HG03520 (cell line): ENCODE results near the gene GSAP.
A peak's percentile ranks its signal among the peaks of the same experiment; 100 is the strongest.
"Not testable (repeated sequence)": the region's sequence is repeated elsewhere in the genome, so short reads cannot be mapped to it uniquely, and the experiment has no call there.

Source experiments
- ATAC-seq: cut with Tn5 transposase; IDR thresholded peaks from one replicate; pipeline ENCODE4 v1.9.1; 2021; ENCODE audit warnings: mild to moderate bottlenecking, moderate library complexity; ENCODE audit not compliant: unreplicated experiment

The GSAP gene, protein sequence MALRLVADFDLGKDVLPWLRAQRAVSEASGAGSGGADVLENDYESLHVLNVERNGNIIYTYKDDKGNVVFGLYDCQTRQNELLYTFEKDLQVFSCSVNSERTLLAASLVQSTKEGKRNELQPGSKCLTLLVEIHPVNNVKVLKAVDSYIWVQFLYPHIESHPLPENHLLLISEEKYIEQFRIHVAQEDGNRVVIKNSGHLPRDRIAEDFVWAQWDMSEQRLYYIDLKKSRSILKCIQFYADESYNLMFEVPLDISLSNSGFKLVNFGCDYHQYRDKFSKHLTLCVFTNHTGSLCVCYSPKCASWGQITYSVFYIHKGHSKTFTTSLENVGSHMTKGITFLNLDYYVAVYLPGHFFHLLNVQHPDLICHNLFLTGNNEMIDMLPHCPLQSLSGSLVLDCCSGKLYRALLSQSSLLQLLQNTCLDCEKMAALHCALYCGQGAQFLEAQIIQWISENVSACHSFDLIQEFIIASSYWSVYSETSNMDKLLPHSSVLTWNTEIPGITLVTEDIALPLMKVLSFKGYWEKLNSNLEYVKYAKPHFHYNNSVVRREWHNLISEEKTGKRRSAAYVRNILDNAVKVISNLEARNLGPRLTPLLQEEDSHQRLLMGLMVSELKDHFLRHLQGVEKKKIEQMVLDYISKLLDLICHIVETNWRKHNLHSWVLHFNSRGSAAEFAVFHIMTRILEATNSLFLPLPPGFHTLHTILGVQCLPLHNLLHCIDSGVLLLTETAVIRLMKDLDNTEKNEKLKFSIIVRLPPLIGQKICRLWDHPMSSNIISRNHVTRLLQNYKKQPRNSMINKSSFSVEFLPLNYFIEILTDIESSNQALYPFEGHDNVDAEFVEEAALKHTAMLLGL

DNA sequence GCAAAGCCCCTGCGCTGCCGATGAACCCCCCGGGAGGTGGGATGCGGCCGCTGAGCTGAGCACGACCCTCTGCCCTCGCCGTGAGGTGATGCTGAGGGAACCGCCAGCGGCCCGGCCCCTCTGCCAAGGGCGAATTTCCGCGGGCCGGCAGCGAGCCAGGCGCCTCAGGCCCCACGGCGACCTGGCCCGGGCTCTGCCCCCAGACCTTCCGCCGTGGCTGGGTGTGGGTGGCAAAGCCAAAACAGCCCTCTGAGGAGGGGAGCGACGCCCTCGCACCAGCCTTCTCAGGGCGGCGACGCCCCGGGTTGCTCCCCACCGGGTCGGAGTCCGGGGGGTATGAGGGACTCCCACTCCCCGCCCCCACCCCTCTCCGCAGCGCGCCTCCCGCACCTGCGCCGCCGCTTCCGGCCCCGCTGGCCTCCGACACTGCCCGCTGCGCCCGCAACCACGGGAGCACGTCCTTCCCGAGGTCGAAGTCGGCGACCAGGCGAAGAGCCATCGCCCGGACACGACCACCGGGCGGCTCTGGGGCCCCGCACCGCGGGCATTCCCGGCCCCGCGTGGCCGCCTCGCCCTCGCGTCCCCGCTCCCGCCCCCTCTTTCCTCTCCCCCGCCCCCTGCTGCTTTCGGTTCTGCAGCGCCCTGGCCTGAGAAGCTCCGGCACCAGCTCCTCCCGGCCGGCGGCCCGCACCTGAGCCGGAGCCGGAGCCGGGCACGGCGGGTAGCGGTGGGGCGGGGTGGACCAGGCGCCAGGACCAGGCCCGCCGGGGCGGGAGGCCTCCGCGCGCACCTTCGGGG lies at the start of gene GSAP:
Gene GSAP (minus strand): TSS at position 527 of the 798 bp plus-strand sequence. CDS start 28 bp downstream, at position 499.
- peak; percentile 46 for ATAC-seq

DNA sequence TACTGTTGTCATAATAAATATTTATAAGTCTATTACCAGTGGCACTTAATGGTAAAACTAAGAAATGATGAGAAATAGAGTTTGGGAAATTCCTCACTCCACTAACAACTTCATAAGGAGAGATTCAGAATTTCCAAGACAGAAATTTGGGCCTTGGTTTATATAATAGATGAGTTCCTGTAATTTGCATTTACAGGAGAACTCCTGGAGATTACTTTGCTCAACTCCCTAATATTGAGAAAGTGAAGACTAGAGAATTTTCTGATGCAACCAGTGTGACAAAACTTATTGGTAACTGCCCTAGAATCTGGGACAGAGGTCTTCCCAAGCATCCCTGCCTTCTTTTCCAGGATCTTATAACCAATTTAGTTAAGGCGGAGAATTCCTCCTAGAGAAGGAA lies 49.1 kb upstream of the GSAP start:
- no peak for ATAC-seq

DNA sequence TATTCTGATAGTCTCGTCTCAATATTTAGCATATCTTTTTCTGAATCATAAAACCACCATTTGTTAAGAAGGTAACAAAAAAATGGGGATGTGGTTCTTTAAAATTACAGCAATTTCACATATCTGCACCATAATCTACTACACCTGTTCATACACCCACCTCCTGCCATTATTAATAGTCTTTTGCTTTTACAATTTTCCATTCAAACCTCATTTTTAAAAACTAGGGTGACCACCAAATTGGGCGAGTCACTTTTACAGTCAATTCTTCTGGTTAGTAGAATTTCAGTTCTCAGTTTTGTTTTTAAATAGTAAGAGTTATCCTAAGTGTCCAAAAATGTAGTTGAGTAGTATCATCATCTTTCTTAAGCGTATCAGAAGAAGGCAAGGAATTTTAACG lies 48.4 kb upstream of the GSAP start:
- peak; percentile 43 for ATAC-seq

GRCh38 chr7:77463632-77464031 lies 47.5 kb upstream of the GSAP start:
- peak; percentile 58 for ATAC-seq

DNA sequence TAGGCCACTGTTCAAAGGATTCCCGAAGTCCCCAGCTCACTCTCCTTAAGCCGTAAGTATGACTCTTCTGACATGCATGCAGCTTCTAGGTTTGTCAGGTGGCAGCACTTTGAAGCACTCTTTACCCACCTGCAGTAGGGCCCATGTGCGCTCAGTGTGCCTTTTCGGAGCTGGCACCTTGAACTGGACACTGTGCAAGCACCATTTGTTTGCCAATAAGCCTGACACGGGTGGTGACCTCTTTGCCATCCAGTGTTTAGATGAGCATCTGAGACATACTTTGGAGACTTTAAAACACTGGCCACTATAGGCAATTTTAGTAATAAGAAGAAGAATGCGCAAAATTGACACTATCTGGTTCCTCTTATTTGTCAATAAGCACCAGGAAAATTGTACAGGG lies 45.7 kb upstream of the GSAP start:
- ATAC-seq, result no peak

DNA sequence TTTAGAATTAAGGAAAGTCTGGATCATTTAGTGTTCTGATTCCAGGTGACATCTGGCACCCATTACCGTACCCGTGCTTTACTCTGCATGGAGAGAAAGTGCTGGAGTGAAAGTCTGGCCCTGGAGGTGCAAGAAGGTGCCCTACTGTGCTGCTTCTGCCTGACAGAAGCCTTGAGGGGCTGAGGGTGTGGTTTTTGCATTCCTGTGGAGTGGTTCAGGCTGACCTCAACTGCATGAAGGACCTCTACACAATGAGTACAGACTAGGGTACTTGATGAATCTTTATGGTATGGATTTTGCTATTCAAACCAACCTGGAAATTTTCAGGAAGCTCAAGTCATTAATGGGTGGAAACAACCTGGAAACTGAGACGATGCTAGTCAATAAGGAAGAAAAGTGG lies 45.1 kb upstream of the GSAP start:
- ATAC-seq, result no peak

GRCh38 chr7:77460057-77460486 lies 43.9 kb upstream of the GSAP start:
- no peak for ATAC-seq

- ATAC-seq, result no peak
Observed at GRCh38 chr7:77459311-77459726, 43.2 kb upstream of the GSAP start.

DNA sequence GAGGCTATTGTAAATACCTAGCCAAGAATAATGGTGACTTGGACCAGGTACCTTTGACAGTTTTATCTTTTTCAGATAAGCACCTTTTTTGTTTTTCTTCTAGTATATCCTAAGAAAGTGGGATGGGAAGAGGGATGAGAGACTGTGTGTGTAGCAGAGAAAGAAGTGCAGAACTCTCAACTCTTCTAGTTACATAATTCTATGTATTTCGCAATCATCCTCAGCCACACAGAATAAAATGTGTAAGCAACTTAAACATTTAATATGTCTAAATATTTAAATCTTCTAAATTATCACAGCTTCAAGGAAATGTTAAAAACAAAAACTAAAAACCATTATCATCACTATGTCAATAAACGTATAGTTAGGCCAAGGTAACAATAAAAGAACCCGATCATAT lies 42.6 kb upstream of the GSAP start:
- no peak for ATAC-seq

GRCh38 chr7:77457779-77458178 lies 41.6 kb upstream of the GSAP start:
- no peak for ATAC-seq

DNA sequence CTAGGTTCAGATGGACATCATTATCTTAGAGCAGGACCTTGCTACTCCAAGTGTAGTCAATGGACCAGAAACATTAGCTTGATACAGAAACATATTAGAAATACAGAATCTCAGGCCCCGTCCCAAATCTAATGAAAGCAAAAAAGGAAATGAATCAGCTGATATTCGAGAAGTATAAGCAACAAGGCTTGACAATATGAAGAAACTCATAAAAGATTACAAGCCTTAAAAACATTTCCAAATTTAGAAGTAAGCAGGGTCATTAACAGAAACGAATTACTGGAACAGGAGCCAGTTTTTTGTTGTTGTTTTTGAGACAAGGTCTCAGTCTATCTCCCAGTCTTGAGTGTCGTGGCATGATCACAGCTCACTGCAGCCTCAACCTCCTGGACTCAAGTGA lies 40.5 kb upstream of the GSAP start:
- no peak for ATAC-seq

- ATAC-seq, result no peak
Observed at GRCh38 chr7:77455321-77455720, 39.2 kb upstream of the GSAP start.

DNA sequence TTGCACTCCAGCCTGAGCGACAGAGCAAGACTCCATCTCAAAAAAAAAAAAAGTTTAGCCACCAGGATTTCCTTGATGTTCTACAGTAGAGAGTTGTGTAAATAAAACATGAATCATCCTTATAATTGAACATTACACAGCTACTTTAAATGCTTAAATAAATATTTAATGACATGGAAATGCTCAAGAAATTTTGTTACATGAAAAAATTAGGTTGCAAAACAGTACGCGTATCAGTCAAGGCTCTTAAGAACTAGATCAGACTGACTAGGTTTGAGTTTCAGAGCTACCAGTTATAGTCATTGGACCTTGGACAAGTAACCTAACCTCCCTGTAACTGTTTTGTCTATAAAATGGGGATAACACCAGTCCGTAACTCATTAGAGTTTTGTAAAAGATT lies 38.7 kb upstream of the GSAP start:
- ATAC-seq, result no peak

GRCh38 chr7:77453531-77453930 lies 37.4 kb upstream of the GSAP start:
- no peak for ATAC-seq

- ATAC-seq, result not testable (repeated sequence)
Observed at GRCh38 chr7:77451950-77452349, 35.8 kb upstream of the GSAP start.

DNA sequence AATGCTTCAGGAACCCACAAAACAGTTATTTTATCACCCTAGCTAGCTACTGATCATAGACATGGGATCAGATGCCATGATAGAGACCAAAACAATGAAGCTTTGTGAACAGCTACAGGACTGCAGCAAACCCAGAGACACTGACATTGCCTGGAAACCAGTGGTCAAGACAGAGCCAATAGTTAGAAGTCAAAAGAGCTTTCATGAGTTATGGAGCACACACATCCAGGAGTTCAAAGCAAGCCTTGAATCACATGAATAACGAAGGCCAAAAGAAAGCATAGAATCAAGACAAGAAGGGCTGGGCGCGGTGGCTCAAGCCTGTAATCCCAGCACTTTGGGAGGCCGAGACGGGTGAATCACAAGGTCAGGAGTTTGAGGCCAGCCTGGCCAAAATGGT lies 34.5 kb upstream of the GSAP start:
- ATAC-seq, result no peak

DNA sequence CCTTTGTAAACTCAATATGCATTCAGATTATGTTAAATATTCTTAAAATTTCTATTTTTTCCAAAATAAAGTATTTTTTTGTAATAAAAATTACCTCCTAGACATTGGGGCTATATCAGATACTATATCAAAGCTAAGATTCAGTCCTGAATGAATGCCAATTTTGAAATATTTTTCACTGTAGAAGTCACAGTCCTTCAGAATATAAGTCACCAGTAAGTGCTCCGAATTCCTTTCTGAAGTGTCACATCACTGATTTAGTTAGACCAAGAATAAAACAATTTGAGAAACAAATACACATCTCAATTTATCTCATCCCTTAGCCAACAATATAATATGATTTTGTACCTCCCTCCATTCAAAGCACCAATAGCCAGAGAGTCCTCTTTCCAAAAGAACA lies 33.9 kb upstream of the GSAP start:
- ATAC-seq, result no peak

GRCh38 chr7:77447616-77448015 lies 31.5 kb upstream of the GSAP start:
- ATAC-seq, result no peak

DNA sequence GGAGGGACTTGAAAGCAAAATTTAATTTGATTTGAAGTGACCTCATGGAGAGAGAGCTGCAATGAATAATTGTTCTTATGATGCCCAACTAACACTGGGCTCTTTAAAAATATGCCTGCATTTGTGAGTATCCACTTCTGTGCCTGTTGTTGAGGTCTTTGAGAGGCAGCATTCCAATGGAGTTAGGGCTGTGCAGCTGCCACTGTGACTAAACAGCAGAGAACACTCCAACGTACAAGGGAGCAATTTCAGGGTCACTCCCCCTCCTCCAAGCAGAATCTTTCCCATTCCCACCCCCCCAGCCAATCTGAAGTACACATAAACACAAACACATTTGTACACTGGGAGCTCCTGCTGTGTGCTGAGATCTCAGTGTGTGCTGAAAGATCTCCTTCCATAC lies 28.0 kb upstream of the GSAP start:
- no peak for ATAC-seq

GRCh38 chr7:77443042-77443441 lies 26.9 kb upstream of the GSAP start:
- no peak for ATAC-seq

GRCh38 chr7:77442636-77443035 lies 26.5 kb upstream of the GSAP start:
- no peak for ATAC-seq
